PC-9 (cell line): ENCODE data around the gene SLC7A5. TPM values are rescaled to one million over a fixed set of nuclear protein-coding genes. Genes with fewer than 3 reads are reported as not detected.
"Not testable (repeated sequence)": the region's sequence is repeated elsewhere in the genome, so short reads cannot be mapped to it uniquely, and the experiment has no call there.

Experiments
- BruUV-seq: library from RNA; stranded (reverse); fragments of 400-500 nt; replicated peaks from 2 replicates; lab custom pipeline; 2021; lab: Mats Ljungman, UMichigan
- CTCF ChIA-PET: fragments of 300-600 bp; sonication (Branson Sonifier 250); formaldehyde crosslinking; loops from one replicate; lab custom pipeline; 2022; ENCODE audit warnings: antibody characterized with exemption; lab: Charles Lee
- POLR2A ChIA-PET: fragments of 300-600 bp; sonication (Branson Sonifier 250); formaldehyde crosslinking; loops from one replicate; lab custom pipeline; 2022; ENCODE audit warnings: antibody characterized with exemption; ENCODE audit not compliant: unreplicated experiment; lab: Charles Lee
- DNase-seq, 2 experiments: peaks; one replicate each; pipeline versions ENCODE4 v3.0.0 to v3.0.0-alpha.2; 2015 to 2022; ENCODE audit warnings: mixed read lengths in 1 of 2
- H2AFZ ChIP-seq: fragments of 200-600 bp; sonication (generic); 2 replicates; pipeline ENCODE4 v1.8.1; 2017; ENCODE audit warnings: antibody characterized with exemption
- H3F3A ChIP-seq: fragments of 200-600 bp; sonication (generic); 2 replicates; pipeline ENCODE4 v1.8.1; 2017; ENCODE audit warnings: antibody characterized with exemption, mild to moderate bottlenecking, low read depth; ENCODE audit not compliant: insufficient read depth
- H3K27ac ChIP-seq: fragments of 200-600 bp; sonication (generic); 2 replicates; pipeline ENCODE4 v1.6.1; 2016; ENCODE audit warnings: mixed run types
- H3K27me3 ChIP-seq: fragments of 200-600 bp; sonication (generic); 2 replicates; pipeline ENCODE4 v1.6.1; 2016; ENCODE audit warnings: low read depth, mixed run types; ENCODE audit not compliant: insufficient read depth
- H3K36me3 ChIP-seq: fragments of 200-600 bp; sonication (generic); 2 replicates; pipeline ENCODE4 v1.6.1; 2016; ENCODE audit warnings: low read depth, mixed run types
- H3K4me1 ChIP-seq: fragments of 200-600 bp; sonication (generic); replicated peaks from 2 replicates; pipeline ENCODE4 v1.6.1; 2016; ENCODE audit warnings: mixed run types; ENCODE audit not compliant: insufficient read depth
- H3K4me2 ChIP-seq: fragments of 200-600 bp; sonication (generic); 2 replicates; pipeline ENCODE4 v1.6.1; 2017; ENCODE audit warnings: mixed run types
- H3K4me3 ChIP-seq: fragments of 200-600 bp; sonication (generic); 2 replicates; pipeline ENCODE4 v1.6.1; 2016; ENCODE audit warnings: mixed run types
- H3K79me2 ChIP-seq: fragments of 200-600 bp; sonication (generic); 2 replicates; pipeline ENCODE4 v1.6.1; 2017; ENCODE audit warnings: low read depth, mixed run types
- H3K9me2 ChIP-seq: fragments of 200-600 bp; sonication (generic); 2 replicates; pipeline ENCODE4 v1.8.1; 2017; ENCODE audit warnings: mild to moderate bottlenecking; ENCODE audit not compliant: insufficient read depth
- H3K9me3 ChIP-seq: fragments of 200-600 bp; sonication (generic); 2 replicates; pipeline ENCODE4 v1.8.1; 2016; ENCODE audit warnings: low read depth; ENCODE audit not compliant: insufficient read depth
- H4K20me1 ChIP-seq: fragments of 200-600 bp; sonication (generic); 2 replicates; pipeline ENCODE4 v1.8.1; 2017; ENCODE audit not compliant: insufficient read depth
- EZH2 ChIP-seq: fragments of 200-600 bp; sonication (generic); IDR thresholded peaks from 2 replicates; pipeline ENCODE4 v1.8.0; 2017; ENCODE audit warnings: antibody characterized with exemption, low read depth
- intact Hi-C: fragments of 100-400 bp; cut with micrococcal nuclease; formaldehyde crosslinking; loops from one replicate; pipeline ENCODE4 v1.10.0; 2022; ENCODE audit not compliant: unreplicated experiment
- total RNA-seq: library from RNA; stranded (reverse); gene quantifications from 2 replicates; pipeline ENCODE4 v1.2.3, GENCODE V29; 2021
- TF ChIP-seq, protein P1 (sequence below): fragments of 200-600 bp; sonication (generic); conservative IDR thresholded peaks from 2 replicates; pipeline ENCODE4 v1.6.1; 2017; ENCODE audit warnings: mixed run types, antibody characterized with exemption, mild to moderate bottlenecking, moderate library complexity

The SLC7A5 gene
- total RNA-seq, 1 experiment from 2014 or later: 496 TPM

- intact Hi-C loops: no loop called here
- no peak overlapping the region for H3K4me3 ChIP-seq
- H3K4me2 ChIP-seq: no peak overlapping the region
- H3K36me3 ChIP-seq: no peaks in the 10 kb centered on the region
- H4K20me1 ChIP-seq: no peaks in the 10 kb centered on the region
- H3F3A ChIP-seq: no peaks in the 10 kb centered on the region
- ChIA-PET POLR2A (no interaction called here), CTCF (no interaction called here)
- H3K9me3 ChIP-seq: no peaks in the 10 kb centered on the region
- no peaks in the 10 kb centered on the region for H3K79me2 ChIP-seq
- BruUV-seq: no TSS peak
- no peaks in the 10 kb centered on the region for H3K27me3 ChIP-seq
- peaks cover 10% of the 10 kb centered on the region for H3K4me1 ChIP-seq
- DNase-seq: no peak
- no peak overlapping the region for H3K27ac ChIP-seq
- H3K9me2 ChIP-seq: no peaks in the 10 kb centered on the region
- no peak overlapping the region for H2AFZ ChIP-seq
- TF ChIP-seq, protein P1, sequence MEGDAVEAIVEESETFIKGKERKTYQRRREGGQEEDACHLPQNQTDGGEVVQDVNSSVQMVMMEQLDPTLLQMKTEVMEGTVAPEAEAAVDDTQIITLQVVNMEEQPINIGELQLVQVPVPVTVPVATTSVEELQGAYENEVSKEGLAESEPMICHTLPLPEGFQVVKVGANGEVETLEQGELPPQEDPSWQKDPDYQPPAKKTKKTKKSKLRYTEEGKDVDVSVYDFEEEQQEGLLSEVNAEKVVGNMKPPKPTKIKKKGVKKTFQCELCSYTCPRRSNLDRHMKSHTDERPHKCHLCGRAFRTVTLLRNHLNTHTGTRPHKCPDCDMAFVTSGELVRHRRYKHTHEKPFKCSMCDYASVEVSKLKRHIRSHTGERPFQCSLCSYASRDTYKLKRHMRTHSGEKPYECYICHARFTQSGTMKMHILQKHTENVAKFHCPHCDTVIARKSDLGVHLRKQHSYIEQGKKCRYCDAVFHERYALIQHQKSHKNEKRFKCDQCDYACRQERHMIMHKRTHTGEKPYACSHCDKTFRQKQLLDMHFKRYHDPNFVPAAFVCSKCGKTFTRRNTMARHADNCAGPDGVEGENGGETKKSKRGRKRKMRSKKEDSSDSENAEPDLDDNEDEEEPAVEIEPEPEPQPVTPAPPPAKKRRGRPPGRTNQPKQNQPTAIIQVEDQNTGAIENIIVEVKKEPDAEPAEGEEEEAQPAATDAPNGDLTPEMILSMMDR: no peak
- TF ChIP-seq EZH2: no peak
These were observed 10.9 kb upstream of the SLC7A5 start for GRCh38 chr16:87880117-87880696.

GRCh38 chr16:87879411-87880013 lies 10.2 kb upstream of the SLC7A5 start:
- H4K20me1 ChIP-seq, H3K36me3 ChIP-seq, H2AFZ ChIP-seq, intact Hi-C loops, H3K27me3 ChIP-seq, H3K9me2 ChIP-seq, H3K4me1 ChIP-seq, CTCF ChIA-PET, DNase-seq, H3K79me2 ChIP-seq, H3K9me3 ChIP-seq, H3F3A ChIP-seq, H3K4me2 ChIP-seq, POLR2A ChIA-PET, BruUV-seq, H3K4me3 ChIP-seq, H3K27ac ChIP-seq: not testable (repeated sequence)

GRCh38 chr16:87878704-87879103 lies 9.4 kb upstream of the SLC7A5 start:
- Histone ChIP-seq H3K4me3 (no peak overlapping the region), H3K79me2 (no peaks in the 10 kb centered on the region), H3K9me2 (no peaks in the 10 kb centered on the region), H3K27me3 (no peaks in the 10 kb centered on the region), H3K4me2 (no peak overlapping the region), H3K9me3 (no peaks in the 10 kb centered on the region), H4K20me1 (no peaks in the 10 kb centered on the region), H3K36me3 (no peaks in the 10 kb centered on the region), H3F3A (no peaks in the 10 kb centered on the region), H3K4me1 (no peaks in the 10 kb centered on the region), H2AFZ (no peak overlapping the region), H3K27ac (no peak overlapping the region)
- DNase-seq: no peak
- POLR2A ChIA-PET: no interaction called here
- CTCF ChIA-PET: no interaction called here
- intact Hi-C loops: no loop called here
- no TSS peak for BruUV-seq
- TF ChIP-seq, protein P1: no peak
- TF ChIP-seq EZH2: no peak
